ENCODE measurements around the gene COL24A1. TPM values are rescaled to one million over a fixed set of nuclear protein-coding genes. Genes with fewer than 3 reads are reported as not detected.

The COL24A1 gene
- total and polyA plus RNA-seq, 2 of the 13 experiments (the other 11 are each of a cell fraction or from before 2014, with no cell fraction given), result 0.04 to 0.13 TPM

GRCh38 chr1:85799737-85800136, 356.8 kb downstream of the COL24A1 start:
- Histone ChIP-seq H3K27ac (ENCODE audit: extremely low read length, insufficient read depth, low read length) (no peak overlapping the region), H2AFZ (ENCODE audit: low read length) (no peak overlapping the region), H4K20me1 (ENCODE audit: insufficient read depth, low read length) (no peaks in the 10 kb centered on the region), H3K79me2 (ENCODE audit: insufficient read depth, low read length) (no peaks in the 10 kb centered on the region), H3K4me3 (replicated peaks in 1 of 3; ENCODE audit: insufficient read depth in 1 of 3, low read depth in 2 of 3, low read length in 3 of 3) (no peak overlapping the region), H3K9me3 (ENCODE audit: low read length) (no peaks in the 10 kb centered on the region), H3K36me3 (replicated peaks in 1 of 2; ENCODE audit: control insufficient read depth in 1 of 2, insufficient read depth in 2 of 2, low read length in 2 of 2) (no peaks in the 10 kb centered on the region), H3K4me2 (ENCODE audit: low read depth, low read length) (no peak overlapping the region), H3K4me1 (ENCODE audit: insufficient read depth, low read length) (no peaks in the 10 kb centered on the region), H3K27me3 (ENCODE audit: control insufficient read depth in 1 of 2, insufficient read depth in 2 of 2, low read length in 2 of 2) (no peaks in the 10 kb centered on the region), H3K9ac (ENCODE audit: insufficient read depth, low read depth, low read length) (no peak overlapping the region)
- ChIA-PET POLR2A (no interaction called here), CTCF (ENCODE audit: low intra/inter-chr PET ratio, low total read pairs) (no interaction called here)
- DNase-seq (ENCODE audit: low spot score), result no peak
- WGBS (ENCODE audit: low lambda C conversion rate), result 0% methylated on average over 2 of the region's 2 CpGs
- intact Hi-C loops (cut with micrococcal nuclease; ENCODE audit: unreplicated experiment) (no loop called here), in situ Hi-C loops (cut with HindIII; ENCODE audit: extremely low pct_ligation_motif_present, low pct_unique_long_range_greater_than_20kb) (no loop called here)
- TF ChIP-seq ZNF138 (CRISPR knock-in tag; IDR thresholded peaks at IDR 0.05; ENCODE audit: low read depth), result no peak
- TF ChIP-seq HCFC1 (IDR thresholded peaks at IDR 0.05; ENCODE audit: low read depth, low read length), result no peak
- TF ChIP-seq BRCA1 (CRISPR knock-in tag; IDR thresholded peaks at IDR 0.05), result no peak
- no peak for TF ChIP-seq SNAPC2 (CRISPR knock-in tag; IDR thresholded peaks at IDR 0.05)
- TF ChIP-seq ZNF740 (CRISPR knock-in tag; IDR thresholded peaks at IDR 0.05), result no peak
- TF ChIP-seq CEBPB (IDR thresholded peaks at IDR 0.05; ENCODE audit: borderline replicate concordance, low read depth, low read length), result peak; percentile 68
- TF ChIP-seq ZNF850 (CRISPR knock-in tag; conservative IDR thresholded peaks at IDR 0.05), result no peak
- ATAC-seq, result no peak
- FAIRE-seq, result no peak
- no TSS peak for BruUV-seq (replicated peaks)

- no TSS peak for BruUV-seq (replicated peaks)
- H3K4me1 ChIP-seq (ENCODE audit: insufficient read depth, low read length), result no peaks in the 10 kb centered on the region
- FAIRE-seq, result no peak
- no peaks in the 10 kb centered on the region for H3K27me3 ChIP-seq (ENCODE audit: control insufficient read depth in 1 of 2, insufficient read depth in 2 of 2, low read length in 2 of 2)
- intact Hi-C loops (cut with micrococcal nuclease; ENCODE audit: unreplicated experiment) (no loop called here), in situ Hi-C loops (cut with HindIII; ENCODE audit: extremely low pct_ligation_motif_present, low pct_unique_long_range_greater_than_20kb) (no loop called here)
- no peak overlapping the region for H3K4me2 ChIP-seq (ENCODE audit: low read depth, low read length)
- no peak for ATAC-seq
- H3K9me3 ChIP-seq (ENCODE audit: low read length), result no peaks in the 10 kb centered on the region
- no peak overlapping the region for H3K9ac ChIP-seq (ENCODE audit: insufficient read depth, low read depth, low read length)
- H3K27ac ChIP-seq (ENCODE audit: extremely low read length, insufficient read depth, low read length), result no peak overlapping the region
- no peaks in the 10 kb centered on the region for H3K36me3 ChIP-seq (replicated peaks in 1 of 2; ENCODE audit: control insufficient read depth in 1 of 2, insufficient read depth in 2 of 2, low read length in 2 of 2)
- DNase-seq (ENCODE audit: low spot score), result no peak
- ChIA-PET POLR2A (no interaction called here), CTCF (ENCODE audit: low intra/inter-chr PET ratio, low total read pairs) (no interaction called here)
- H3K4me3 ChIP-seq (replicated peaks in 1 of 3; ENCODE audit: insufficient read depth in 1 of 3, low read depth in 2 of 3, low read length in 3 of 3), result no peak overlapping the region
- no peak overlapping the region for H2AFZ ChIP-seq (ENCODE audit: low read length)
- H4K20me1 ChIP-seq (ENCODE audit: insufficient read depth, low read length), result no peaks in the 10 kb centered on the region
- no peaks in the 10 kb centered on the region for H3K79me2 ChIP-seq (ENCODE audit: insufficient read depth, low read length)
- 16% methylated on average over 2 of the region's 2 CpGs for WGBS (ENCODE audit: low lambda C conversion rate)
- TF ChIP-seq POGZ (CRISPR knock-in tag; IDR thresholded peaks at IDR 0.05) (no peak), FIP1L1 (IDR thresholded peaks at IDR 0.05; ENCODE audit: borderline replicate concordance, insufficient read depth, low read depth, low read length) (no peak), ZNF484 (CRISPR knock-in tag; IDR thresholded peaks at IDR 0.05; ENCODE audit: borderline replicate concordance, low read depth) (no peak), MNT (IDR thresholded peaks at IDR 0.05) (no peak), ZBTB42 (CRISPR knock-in tag; IDR thresholded peaks at IDR 0.05) (no peak), TIGD3 (CRISPR knock-in tag; IDR thresholded peaks at IDR 0.05; ENCODE audit: borderline replicate concordance) (no peak)
Measured at GRCh38 chr1:85798419-85798818, 358.2 kb downstream of the COL24A1 start.
